Liver (tissue), 3 donors: Measurements from ENCODE around the gene CDH13.

ENCODE experiments used
- CTCF ChIP-seq: fragments of 150-350 bp; IDR thresholded peaks from 2 replicates; pipeline ENCODE4 v1.5.1; 2017; ENCODE audit warnings: improper control_type of control experiment, low read depth, low read length; ENCODE audit not compliant: missing input control
- FOXA1 ChIP-seq: IDR thresholded peaks from 2 replicates; pipeline ENCODE4 v1.6.1; 2016; ENCODE audit warnings: antibody characterized with exemption
- FOXA2 ChIP-seq: IDR thresholded peaks from 2 replicates; pipeline ENCODE4 v1.6.1; 2016; ENCODE audit warnings: antibody characterized with exemption
- HNF4G ChIP-seq: IDR thresholded peaks from 2 replicates; pipeline ENCODE4 v1.6.1; 2016; ENCODE audit warnings: antibody characterized with exemption
- JUND ChIP-seq, 2 donors: IDR thresholded peaks; 2 replicates each; pipeline ENCODE4 v1.6.1; 2016; ENCODE audit warnings: antibody characterized with exemption in 2 of 2
- MAX ChIP-seq: IDR thresholded peaks from 2 replicates; pipeline ENCODE4 v1.6.1; 2016; ENCODE audit warnings: antibody characterized with exemption
- NR2F2 ChIP-seq: IDR thresholded peaks from 2 replicates; pipeline ENCODE4 v1.6.1; 2016; ENCODE audit warnings: antibody characterized with exemption
- RAD21 ChIP-seq, 2 donors: IDR thresholded peaks; 2 replicates each; pipeline ENCODE4 v1.6.1; 2016; ENCODE audit warnings: antibody characterized with exemption in 2 of 2, mild to moderate bottlenecking in 2 of 2
- REST ChIP-seq: IDR thresholded peaks from 2 replicates; pipeline ENCODE4 v1.6.1; 2016; ENCODE audit warnings: antibody characterized with exemption, mild to moderate bottlenecking
- SP1 ChIP-seq: IDR thresholded peaks from 2 replicates; pipeline ENCODE4 v1.6.1; 2018; ENCODE audit warnings: antibody characterized with exemption, mild to moderate bottlenecking
- YY1 ChIP-seq: IDR thresholded peaks from 2 replicates; pipeline ENCODE4 v1.6.1; 2016; ENCODE audit warnings: antibody characterized with exemption, mild to moderate bottlenecking
- ZBTB33 ChIP-seq: IDR thresholded peaks from 2 replicates; pipeline ENCODE4 v1.6.1; 2016; ENCODE audit warnings: antibody characterized with exemption
- donor health status: healthy.
- donor health status: healthy.

- no peak for TF ChIP-seq CTCF
- no peak for TF ChIP-seq JUND (IDR thresholded peaks at IDR 0.05)
- no peak for TF ChIP-seq NR2F2
- TF ChIP-seq ZBTB33, result no peak
- no peak for TF ChIP-seq HNF4G
- no peak for TF ChIP-seq FOXA2
- TF ChIP-seq RAD21 (IDR thresholded peaks at IDR 0.05), result no peak
- no peak for TF ChIP-seq YY1
- no peak for TF ChIP-seq SP1
- TF ChIP-seq FOXA1, result no peak
- TF ChIP-seq MAX, result no peak
- TF ChIP-seq REST, result no peak
Measured at GRCh38 chr16:83159049-83159448, 532.3 kb downstream of the CDH13 start.
